Islet of Langerhans (tissue), 1 donor: ENCODE results near the gene ABCE1.
A peak's percentile ranks its signal among the peaks of the same experiment; 100 is the strongest.

Source experiments
- FAIRE-seq: peaks from one replicate; lab custom pipeline; 2011; peaks lifted over from hg19 to GRCh38; lab: Jason Lieb, UNC

The ABCE1 gene

DNA sequence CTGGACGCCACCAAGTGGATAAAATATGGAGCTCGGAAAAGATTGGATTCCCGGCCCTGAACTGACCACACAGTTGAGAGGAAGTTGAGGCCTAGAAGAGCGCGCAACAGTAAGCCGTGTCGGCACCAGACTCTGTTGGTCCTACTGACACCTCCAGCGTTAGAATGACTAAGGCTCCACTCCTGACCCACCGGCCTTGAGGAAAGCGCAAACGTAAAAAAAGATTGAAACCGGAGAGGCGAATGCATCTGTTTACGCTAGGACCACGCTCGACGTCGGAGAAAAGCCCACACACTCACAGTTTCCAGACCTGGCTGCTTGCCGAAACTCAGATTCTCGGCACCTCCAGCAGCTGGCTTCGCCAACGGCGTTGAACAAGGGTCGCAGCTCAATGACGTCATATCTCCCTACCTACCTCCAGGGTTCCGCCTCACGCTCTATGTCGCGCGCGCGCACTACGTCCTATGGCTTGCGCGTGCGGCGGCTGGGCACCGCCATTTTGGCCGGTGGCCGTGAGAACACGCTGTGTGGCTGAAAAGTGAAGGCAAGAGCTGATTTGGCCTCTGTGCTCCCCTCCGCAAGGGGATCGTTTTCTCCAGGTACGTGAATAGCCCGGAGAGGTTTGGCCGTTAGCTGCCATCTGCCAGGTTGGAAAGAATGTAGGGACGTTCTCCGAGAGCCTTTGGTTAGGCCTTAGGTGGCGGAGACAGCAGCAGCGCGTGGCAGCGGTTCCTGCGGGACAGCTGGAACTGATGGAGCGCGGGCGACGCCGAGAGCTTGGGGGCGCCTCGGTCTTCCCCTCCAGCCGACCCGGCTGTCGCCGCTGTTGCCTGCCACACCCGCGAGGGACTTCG lies at the start of gene ABCE1, which contains the start of gene ANAPC10:
ABCE1 (plus strand) TSS at position 491 of the 854 bp plus-strand sequence. CDS start 6,102 bp downstream, outside the sequence.
ANAPC10 (minus strand) TSS at position 376 of the 854 bp plus-strand sequence. CDS start 2,097 bp downstream, outside the sequence.
- no peak for FAIRE-seq

DNA sequence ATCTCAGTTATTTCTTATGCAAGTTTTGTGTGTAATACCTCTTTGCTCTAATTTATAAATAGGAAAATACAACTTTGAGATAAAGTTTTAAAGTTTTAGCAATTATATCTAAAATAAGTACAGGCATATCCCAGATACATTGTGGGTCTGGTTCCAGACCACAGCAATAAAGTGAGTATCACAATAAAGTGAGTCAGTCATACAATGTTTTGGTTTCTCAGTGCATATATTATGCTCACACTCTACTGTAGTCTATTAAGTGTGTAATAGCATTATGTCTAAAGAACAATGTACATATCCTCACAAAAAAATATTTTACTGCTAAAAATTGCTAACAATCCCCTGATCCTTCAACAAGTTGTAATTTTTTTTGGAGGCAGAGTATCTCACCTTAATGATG lies 49.3 kb upstream of the ABCE1 start:
- no peak for FAIRE-seq

- FAIRE-seq: no peak
Measured at GRCh38 chr4:145049241-145049640, 48.9 kb upstream of the ABCE1 start.

GRCh38 chr4:145055533-145056257 lies 42.4 kb upstream of the ABCE1 start:
- no peak for FAIRE-seq

GRCh38 chr4:145056325-145057130 lies 41.6 kb upstream of the ABCE1 start:
- no peak for FAIRE-seq

- FAIRE-seq: no peak
Measured at GRCh38 chr4:145058256-145058655, 39.9 kb upstream of the ABCE1 start.

DNA sequence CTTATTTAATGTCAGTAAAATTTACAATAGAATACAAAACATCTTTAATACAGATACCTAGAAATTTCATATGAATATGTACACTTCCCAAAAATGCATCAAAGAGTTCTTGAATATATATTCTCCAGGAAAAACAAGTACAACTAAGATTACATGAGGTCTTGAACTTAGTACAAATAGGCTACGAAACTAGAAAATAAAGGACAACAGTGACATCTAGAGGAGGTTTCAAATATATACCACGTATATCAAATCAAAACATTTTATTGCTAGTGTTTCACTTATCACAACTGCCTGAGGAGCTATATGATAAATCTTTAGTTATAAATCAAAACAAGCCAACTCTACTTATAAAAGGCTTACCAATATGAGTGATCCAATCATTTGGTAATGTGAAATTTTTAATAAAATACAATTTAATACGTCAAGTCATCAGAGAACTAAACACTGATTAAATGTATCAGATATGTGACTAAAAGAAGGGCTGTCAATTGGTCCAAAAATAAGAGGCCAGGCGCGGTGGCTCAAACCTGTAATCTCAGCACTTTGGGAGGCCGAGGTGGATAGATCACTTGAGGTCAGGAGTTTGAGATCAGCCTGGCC lies 36.7 kb upstream of the ABCE1 start:
- FAIRE-seq: peak; percentile 100

GRCh38 chr4:145066063-145066501 lies 32.0 kb upstream of the ABCE1 start:
- no peak for FAIRE-seq

DNA sequence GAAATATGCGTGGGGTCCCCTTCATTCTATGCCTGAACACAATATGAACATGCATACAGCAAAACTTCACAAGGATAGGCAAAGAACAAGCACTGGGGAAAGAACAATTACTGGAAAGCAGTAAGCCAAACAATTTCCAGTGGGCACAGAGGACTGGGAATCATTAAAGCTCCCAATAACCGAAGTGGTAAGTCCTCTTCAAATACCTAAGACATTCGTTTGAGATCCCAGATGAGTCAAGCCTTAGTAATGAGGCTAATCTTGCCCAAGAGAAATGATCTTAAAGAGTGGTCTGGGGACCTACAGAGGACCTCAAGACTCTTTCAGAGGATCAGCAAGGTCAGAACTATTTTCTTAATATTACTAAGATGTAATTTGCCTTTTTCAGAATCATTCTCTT lies 28.8 kb upstream of the ABCE1 start:
- FAIRE-seq: no peak

DNA sequence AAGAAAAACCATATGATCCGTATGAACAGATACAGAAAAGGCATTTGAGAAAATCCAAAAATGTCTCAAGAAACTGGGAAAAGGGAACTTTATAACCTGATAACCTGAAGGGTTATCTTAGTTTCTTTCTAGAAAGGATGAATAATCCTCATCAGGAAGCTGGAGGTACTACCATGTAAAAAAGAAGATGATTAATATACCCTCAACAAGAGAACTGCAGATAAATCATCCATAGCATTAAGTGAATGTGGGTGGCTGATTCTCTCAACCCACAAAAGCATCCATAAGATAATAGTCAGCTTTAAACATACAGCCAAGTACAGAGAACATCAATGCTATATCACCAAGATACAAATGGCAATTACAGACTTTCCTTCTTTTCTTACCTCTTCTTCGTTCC lies 26.6 kb upstream of the ABCE1 start:
- no peak for FAIRE-seq

GRCh38 chr4:145075742-145076468 lies 22.2 kb upstream of the ABCE1 start:
- no peak for FAIRE-seq

DNA sequence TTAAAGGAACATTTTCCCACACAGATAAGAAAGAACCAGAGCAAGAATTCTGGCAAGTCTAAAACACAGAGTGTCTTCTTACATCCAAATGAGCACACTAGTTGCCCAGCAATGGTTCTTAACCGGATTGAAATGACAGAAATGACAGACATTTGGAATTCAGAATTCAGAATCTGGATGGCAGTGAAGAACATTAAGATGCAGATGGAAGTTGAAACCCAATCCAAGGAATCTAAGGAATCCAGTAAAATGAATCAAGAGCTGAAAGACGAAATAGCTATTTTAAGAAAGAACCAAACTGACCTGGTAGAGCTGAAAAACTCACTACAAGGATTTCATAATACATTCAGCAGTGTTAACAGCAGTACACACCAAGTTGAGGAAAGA lies 21.6 kb upstream of the ABCE1 start:
- no peak for FAIRE-seq

DNA sequence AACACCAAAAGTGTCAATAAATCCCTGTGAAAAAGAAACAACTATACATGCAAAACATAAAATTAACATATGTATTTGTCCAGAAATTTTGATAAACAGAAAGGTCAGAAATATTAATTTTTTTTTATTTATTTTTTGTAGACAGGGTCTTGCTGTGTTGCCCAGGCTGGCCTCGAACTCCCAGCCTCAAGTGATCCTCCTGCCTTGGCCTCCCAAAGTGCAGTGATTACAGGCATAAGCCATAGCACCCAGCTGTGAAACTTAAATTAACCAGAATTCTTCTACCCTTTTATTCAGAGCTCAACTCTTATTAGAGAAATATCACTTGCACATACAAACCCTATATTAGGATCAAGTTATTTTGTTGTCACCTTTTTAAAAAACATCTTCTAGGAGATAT lies 16.4 kb upstream of the ABCE1 start:
- no peak for FAIRE-seq

GRCh38 chr4:145083891-145084605 lies 14.1 kb upstream of the ABCE1 start:
- FAIRE-seq: no peak

- no peak for FAIRE-seq
Measured at GRCh38 chr4:145090380-145090779, 7.7 kb upstream of the ABCE1 start.

- no peak for FAIRE-seq
Measured at GRCh38 chr4:145093638-145094037, 4.5 kb upstream of the ABCE1 start.

DNA sequence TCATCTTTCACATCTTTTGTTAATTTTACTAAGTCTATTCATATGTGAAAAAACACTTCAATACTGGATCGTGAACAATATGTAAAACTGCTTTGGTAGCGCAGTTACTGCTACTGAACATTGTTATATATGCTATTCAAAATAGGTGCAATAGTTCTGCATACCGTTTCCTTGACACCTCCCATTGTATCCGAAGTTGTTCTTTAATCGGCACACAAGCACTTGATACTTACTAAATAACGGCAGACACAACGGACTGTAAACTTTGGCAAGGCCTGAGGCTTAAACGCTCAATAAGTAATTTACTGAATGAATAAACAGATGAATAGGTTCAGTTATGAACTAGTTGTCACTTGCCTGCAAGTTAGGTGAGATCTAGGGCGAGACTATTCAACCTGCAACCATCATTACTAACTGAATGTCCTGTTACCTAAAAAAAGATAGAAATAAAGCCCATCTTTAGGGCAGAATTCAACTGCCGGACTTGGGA lies 735 bp upstream of the ABCE1 start:
- FAIRE-seq: no peak

- no peak for FAIRE-seq
Measured at GRCh38 chr4:145098675-145099037, 545 bp downstream of the ABCE1 start.

GRCh38 chr4:145099653-145100052 lies 1.5 kb downstream of the ABCE1 start:
- FAIRE-seq: no peak

- no peak for FAIRE-seq
Measured at GRCh38 chr4:145101091-145101490, 3.0 kb downstream of the ABCE1 start.

GRCh38 chr4:145102619-145103018 lies 4.5 kb downstream of the ABCE1 start:
- no peak for FAIRE-seq
